Small intestine (tissue), 16 donors: ENCODE results near the gene TBXA2R. TPM values are rescaled to one million over a fixed set of nuclear protein-coding genes. Genes with fewer than 3 reads are reported as not detected.

ENCODE experiments used
- DNase-seq, 2 donors: peaks; one replicate each; pipeline versions ENCODE4 v3.0.0 to v3.0.0-alpha.2; 2013
- FAIRE-seq: peaks from 2 replicates; lab custom pipeline; 2012; peaks lifted over from hg19 to GRCh38; lab: Jason Lieb, UNC
- H3K27ac ChIP-seq, 3 donors: one replicate each; pipeline ENCODE4 v1.5.1; 2013; ENCODE audit warnings: low read length in 2 of 3, mild to moderate bottlenecking in 2 of 3, control low read depth in 1 of 3, inconsistent platforms in 1 of 3, low read depth in 1 of 3, moderate library complexity in 1 of 3
- H3K27me3 ChIP-seq, 3 donors: one replicate each; pipeline ENCODE4 v1.6.1; 2013; ENCODE audit warnings: low read length in 3 of 3, inconsistent platforms in 1 of 3; ENCODE audit not compliant: control insufficient read depth in 3 of 3, insufficient read depth in 3 of 3
- H3K36me3 ChIP-seq, 3 donors: one replicate each; pipeline ENCODE4 v1.6.1; 2013; ENCODE audit warnings: low read length in 3 of 3, inconsistent platforms in 1 of 3, low read depth in 1 of 3, mild to moderate bottlenecking in 1 of 3, moderate library complexity in 1 of 3; ENCODE audit not compliant: control insufficient read depth in 3 of 3, insufficient read depth in 2 of 3
- H3K4me1 ChIP-seq, 3 donors: one replicate each; pipeline ENCODE4 v1.6.1; 2013; ENCODE audit warnings: low read length in 2 of 3, inconsistent platforms in 1 of 3, low read depth in 1 of 3, mild to moderate bottlenecking in 1 of 3, moderate library complexity in 1 of 3; ENCODE audit not compliant: control insufficient read depth in 3 of 3, insufficient read depth in 2 of 3
- H3K4me3 ChIP-seq, 3 donors: one replicate each; pipeline ENCODE4 v1.5.1; 2013; ENCODE audit warnings: low read length in 3 of 3, control low read depth in 1 of 3, inconsistent platforms in 1 of 3, low read depth in 1 of 3, mild to moderate bottlenecking in 1 of 3, moderate library complexity in 1 of 3
- H3K9me3 ChIP-seq, 2 donors: one replicate each; pipeline ENCODE4 v1.6.1; 2013; ENCODE audit warnings: low read depth in 1 of 2, low read length in 1 of 2; ENCODE audit not compliant: control insufficient read depth in 2 of 2, insufficient read depth in 1 of 2
- WGBS, 3 donors: extraction: QIAGEN DNeasy Blood & Tissue Kit; methylation state at CpG; one replicate each; pipeline ENCODE4 v1.1.7; 2013; 5-methylcytosine and 5-hydroxymethylcytosine counted together
- long read RNA-seq, 10 donors: transcript quantifications; one replicate each; lab custom pipeline, GENCODE V29; 2026
- polyA plus RNA-seq, 4 donors: library from polyadenylated mRNA; stranded (reverse) in 3 of 4; unstranded in 1 of 4; fragments of 200-250 nt in 3 of 4; fragments of 120-200 nt in 1 of 4; gene quantifications; one replicate each; pipeline versions ENCODE4 v1.2.1 to v1.2.3, GENCODE V29; 2013
- donor health status: healthy with polysubstance abuse.
- donor health status: control.
- donor health status: control.
- donor health status: Bipolar disorder and iron deficiency.
- donor health status: healthy.

TBXA2R gene
- 1 to 10 TPM in 2 of 4 donors, not detected in 2; 1.2 to 2.1 TPM for polyA plus RNA-seq
- long read RNA-seq, donor 1, result 0 reads
- long read RNA-seq, donor 2, result 0 reads
- long read RNA-seq, donor 3, partial matches to known transcripts, result 0 of 1 reads
- long read RNA-seq, donor 3, other reads (novel, unspliced or antisense), result 0 of 1 reads
- long read RNA-seq, donor 4, result 0 reads
- long read RNA-seq, donor 5, result 0 reads
- long read RNA-seq, donor 6, result 0 reads
- long read RNA-seq, donor 7, partial matches to known transcripts, result 0 of 2 reads
- long read RNA-seq, donor 7, other reads (novel, unspliced or antisense), result 0 of 2 reads
- long read RNA-seq, donor 8, partial matches to known transcripts, result 0 of 1 reads
- long read RNA-seq, donor 8, other reads (novel, unspliced or antisense), result 0 of 1 reads
- long read RNA-seq, donor 9, result 0 reads
- long read RNA-seq, donor 10, partial matches to known transcripts, result 0 of 1 reads
- long read RNA-seq, donor 10, other reads (novel, unspliced or antisense), result 0 of 1 reads

DNA sequence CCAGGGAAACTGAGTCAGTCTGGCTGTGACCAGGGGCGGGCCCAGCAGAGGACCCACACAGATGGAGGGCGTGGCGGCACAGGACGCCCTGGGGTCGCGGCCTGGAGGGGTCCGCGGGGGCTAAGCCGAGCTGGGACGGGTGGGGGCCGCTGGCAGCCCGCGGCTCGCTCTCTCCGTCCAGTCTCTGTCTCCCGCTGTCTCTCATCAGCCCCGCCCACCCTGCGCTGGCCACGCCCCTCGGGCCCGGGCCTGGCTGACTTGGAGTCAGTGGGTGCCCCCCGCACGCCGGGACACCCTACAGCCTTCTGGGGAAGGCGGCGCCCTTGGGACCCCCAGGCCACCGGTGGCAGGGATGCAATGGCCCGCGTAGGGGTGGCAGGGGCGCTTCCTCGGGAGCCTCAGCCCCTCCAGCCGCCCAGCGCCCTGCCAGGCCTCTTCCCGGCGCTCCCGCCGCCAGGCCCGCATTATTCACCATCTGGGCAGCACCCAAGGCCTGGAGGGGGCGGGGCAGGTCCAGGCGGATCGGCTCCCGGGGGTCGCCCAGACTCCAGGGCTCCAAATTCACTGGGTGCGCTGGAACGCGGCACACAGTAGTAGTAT is at the start of gene TBXA2R:
TSS of gene TBXA2R (minus strand) at position 186 of the 600 bp plus-strand sequence. CDS start 6,241 bp downstream, outside the sequence.
- H3K27ac ChIP-seq, result peak within 1 kb of the TSS in 2 of 3 donors; percentile 5 to 58
- WGBS, 3 donors, result 3 to 6% (median 5%) methylated on average over 22 to 46 of the region's 46 CpGs
- H3K36me3 ChIP-seq, result peaks cover 0 to 19% (median 5%) of the 10 kb centered on the region in 3 donors
- H3K4me3 ChIP-seq, result peak within 1 kb of the TSS; percentile 6 to 44 (median 32)
- DNase-seq (peak in 1 of 2 donors; percentile 55), FAIRE-seq (no peak)
- H3K27me3 ChIP-seq, result peaks cover 0 to 38% (median 0%) of the 10 kb centered on the region in 3 donors
- peaks cover 0 to 13% (median 0%) of the 10 kb centered on the region in 3 donors for H3K4me1 ChIP-seq
- no peaks in the 10 kb centered on the region for H3K9me3 ChIP-seq

DNA sequence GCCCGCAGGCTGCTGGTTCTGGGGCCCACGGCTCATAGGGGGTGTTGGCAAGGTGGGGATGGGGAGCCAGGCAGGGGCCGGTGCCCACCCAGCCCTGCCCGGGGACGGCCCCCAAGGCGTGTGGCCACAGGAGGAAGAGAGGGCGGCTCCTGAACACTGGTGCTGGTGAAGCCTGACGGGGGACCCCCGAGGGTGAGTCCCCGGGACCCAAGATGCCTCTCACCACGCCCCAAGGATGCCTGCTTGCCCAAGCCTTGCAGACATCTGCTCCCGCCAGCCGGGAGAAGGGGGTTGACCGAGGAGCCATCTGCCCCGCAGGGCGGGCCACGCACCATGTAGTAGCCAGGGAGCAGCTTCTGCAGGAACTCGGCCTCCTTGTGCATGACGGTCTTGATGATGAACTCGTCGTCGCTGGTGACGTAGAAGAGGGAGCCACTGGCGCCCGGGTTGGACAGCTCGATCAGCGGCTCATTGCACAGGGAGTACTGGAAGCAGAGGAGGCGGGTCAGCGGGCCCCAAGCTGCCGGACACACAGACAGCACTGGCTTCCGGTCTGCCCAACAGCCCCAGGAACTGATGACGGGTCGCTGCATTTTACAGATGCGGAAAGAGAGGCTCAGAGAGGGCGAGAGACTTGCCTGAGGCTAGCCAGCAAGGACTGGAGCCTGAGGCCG is 49.5 kb upstream of the TBXA2R start:
- no peaks in the 10 kb centered on the region for H3K4me1 ChIP-seq
- no peak for FAIRE-seq
- H3K27me3 ChIP-seq, result no peaks in the 10 kb centered on the region
- H3K4me3 ChIP-seq, result no peak overlapping the region
- H3K9me3 ChIP-seq, result peaks cover 0 to 7% of the 10 kb centered on the region in 2 donors
- no peak overlapping the region for H3K27ac ChIP-seq
- DNase-seq, result no peak
- 89 to 93% (median 92%) methylated on average over 28 to 36 of the region's 36 CpGs for WGBS, 3 donors
- H3K36me3 ChIP-seq, result peaks cover 5 to 88% (median 20%) of the 10 kb centered on the region in 3 donors

DNA sequence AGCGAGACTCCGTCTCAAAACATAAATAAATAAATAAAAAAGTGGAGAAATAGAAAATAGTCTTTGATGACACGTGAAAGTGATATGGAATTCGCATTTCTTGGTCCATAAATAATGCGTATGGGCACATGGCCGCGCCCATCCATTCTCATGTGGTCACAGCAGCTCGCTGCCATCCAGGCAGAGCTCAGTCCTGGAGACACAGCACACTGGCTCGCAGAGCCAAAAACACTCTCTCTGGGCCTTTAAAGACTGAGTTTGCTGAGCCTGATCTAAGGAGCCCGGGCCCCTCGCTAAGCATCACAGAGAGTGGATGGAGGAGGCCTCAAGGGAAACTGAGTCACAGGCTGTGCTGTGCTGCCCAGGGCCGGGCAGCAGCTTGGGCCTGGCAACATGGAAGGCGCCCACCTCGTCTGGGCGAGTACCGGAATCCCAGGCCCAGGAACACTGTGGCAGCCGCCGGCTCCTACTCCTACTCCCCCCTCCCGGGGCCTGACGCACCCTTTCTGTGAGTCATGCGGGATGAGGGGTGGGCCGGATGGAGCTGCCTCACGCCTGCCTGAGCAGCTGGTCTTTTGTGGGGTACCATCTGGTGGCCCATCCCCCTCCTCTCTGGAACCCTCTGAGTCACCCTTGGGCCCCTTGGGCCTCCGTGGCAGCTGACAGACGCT is 48.9 kb upstream of the TBXA2R start:
- DNase-seq (peak in 1 of 2 donors; percentile 11), FAIRE-seq (no peak)
- H3K4me1 ChIP-seq, result no peaks in the 10 kb centered on the region
- WGBS, 3 donors, result 85 to 93% (median 92%) methylated on average over 23 to 25 of the region's 25 CpGs
- no peak overlapping the region for H3K27ac ChIP-seq
- no peaks in the 10 kb centered on the region for H3K27me3 ChIP-seq
- H3K4me3 ChIP-seq, result no peak overlapping the region
- H3K9me3 ChIP-seq, result peaks cover 0 to 7% of the 10 kb centered on the region in 2 donors
- H3K36me3 ChIP-seq, result peaks cover 5 to 86% (median 20%) of the 10 kb centered on the region in 3 donors

DNA sequence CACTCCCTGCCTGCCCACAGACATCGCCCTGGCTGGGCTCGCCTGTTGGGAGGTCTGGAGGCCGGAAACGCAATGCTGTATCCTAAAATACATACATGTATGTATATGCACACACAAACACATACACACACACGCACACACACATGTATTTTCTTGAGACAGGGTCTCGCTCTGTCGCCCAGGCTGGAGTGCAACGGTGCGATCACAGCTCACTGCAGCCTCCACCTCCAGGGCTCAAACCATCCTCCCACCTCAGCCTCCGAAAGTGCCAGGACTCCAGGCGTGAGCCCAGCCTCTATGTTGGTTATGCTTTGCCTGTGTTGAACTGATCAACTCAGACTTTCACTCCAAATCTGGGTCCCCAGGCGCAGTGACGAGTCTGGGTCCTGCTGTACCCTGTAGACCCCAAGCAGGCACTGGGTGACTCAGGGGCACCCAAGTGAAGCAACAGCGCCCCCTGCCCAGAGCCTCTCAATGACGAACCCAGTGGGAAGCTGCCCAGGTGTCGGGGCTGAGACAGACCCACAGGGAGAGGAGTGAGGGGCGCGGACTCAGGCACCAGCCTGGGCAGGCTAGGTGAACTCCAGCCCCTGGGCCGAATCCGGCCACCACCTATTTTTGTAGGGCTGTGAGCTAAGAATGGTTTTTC is 47.3 kb upstream of the TBXA2R start:
- H3K36me3 ChIP-seq, result peaks cover 5 to 83% (median 17%) of the 10 kb centered on the region in 3 donors
- no peak for DNase-seq
- WGBS, 3 donors, result 95 to 96% (median 96%) methylated on average over 20 of the region's 20 CpGs
- H3K9me3 ChIP-seq, result peaks cover 0 to 7% of the 10 kb centered on the region in 2 donors
- no peaks in the 10 kb centered on the region for H3K4me1 ChIP-seq
- no peak for FAIRE-seq
- H3K4me3 ChIP-seq, result no peak overlapping the region
- H3K27me3 ChIP-seq, result no peaks in the 10 kb centered on the region
- no peak overlapping the region for H3K27ac ChIP-seq

DNA sequence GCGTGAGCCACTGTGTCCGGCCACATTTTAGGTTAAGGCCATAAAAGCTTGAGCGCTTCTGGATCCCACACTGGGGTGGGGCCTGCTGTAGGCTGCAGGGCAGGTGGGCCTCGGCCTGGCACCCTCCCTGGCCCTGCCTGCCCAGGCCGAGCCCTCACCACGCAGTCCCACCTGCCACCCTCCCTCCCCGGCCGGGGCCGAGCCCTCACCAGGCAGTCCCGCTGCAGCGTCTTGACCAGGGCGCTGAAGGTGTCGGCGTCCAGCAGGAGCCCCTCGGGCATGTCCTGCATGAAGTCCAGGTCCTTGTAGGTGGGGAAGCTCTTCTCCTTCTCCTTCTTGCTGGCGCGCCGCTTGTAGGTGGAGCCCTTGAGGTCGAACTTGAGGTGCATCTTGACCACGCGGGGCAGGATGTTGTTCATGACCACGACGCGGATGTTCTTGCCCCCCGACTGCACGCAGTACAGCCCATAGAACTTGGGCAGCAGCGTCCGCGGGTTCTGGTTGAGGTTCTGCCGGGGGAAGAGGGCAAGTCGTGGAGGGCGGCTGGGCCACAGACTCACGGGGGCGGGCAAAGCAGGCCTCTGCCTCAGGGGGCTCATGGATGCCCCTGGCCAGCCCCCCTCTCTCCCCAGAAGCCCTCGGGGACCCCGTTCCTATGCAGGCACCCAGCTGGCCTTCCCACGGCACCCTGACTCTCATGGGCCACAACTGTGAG is 46.6 kb upstream of the TBXA2R start:
- DNase-seq, result no peak
- Histone ChIP-seq H3K27ac (no peak overlapping the region), H3K27me3 (no peaks in the 10 kb centered on the region), H3K36me3 (peaks cover 5 to 81% (median 22%) of the 10 kb centered on the region in 3 donors), H3K9me3 (peaks cover 0 to 7% of the 10 kb centered on the region in 2 donors), H3K4me3 (no peak overlapping the region), H3K4me1 (no peaks in the 10 kb centered on the region)
- FAIRE-seq, result no peak
- WGBS, 3 donors, result 87 to 92% (median 87%) methylated on average over 36 to 37 of the region's 37 CpGs

DNA sequence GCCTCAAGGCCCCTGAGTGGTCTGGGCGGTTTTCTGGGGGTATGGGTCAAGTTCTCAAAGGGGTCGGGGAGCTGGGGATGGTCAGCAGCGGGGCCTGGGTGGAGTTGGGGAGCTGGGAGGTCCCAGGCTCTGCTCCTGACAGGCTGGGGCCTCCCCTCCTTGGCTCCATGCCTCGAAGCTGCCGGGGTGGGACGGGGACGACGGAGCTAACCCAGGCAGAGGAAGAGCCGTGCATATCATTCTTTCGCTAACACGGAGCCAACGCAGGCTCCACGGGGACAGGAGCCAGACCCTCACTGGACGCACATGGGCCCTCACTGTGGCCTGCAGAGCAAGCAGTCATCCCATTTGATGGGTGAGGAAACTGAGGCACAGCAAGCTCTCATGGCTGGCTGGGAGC is 45.7 kb upstream of the TBXA2R start:
- 94 to 96% (median 96%) methylated on average over 14 of the region's 14 CpGs for WGBS, 3 donors

DNA sequence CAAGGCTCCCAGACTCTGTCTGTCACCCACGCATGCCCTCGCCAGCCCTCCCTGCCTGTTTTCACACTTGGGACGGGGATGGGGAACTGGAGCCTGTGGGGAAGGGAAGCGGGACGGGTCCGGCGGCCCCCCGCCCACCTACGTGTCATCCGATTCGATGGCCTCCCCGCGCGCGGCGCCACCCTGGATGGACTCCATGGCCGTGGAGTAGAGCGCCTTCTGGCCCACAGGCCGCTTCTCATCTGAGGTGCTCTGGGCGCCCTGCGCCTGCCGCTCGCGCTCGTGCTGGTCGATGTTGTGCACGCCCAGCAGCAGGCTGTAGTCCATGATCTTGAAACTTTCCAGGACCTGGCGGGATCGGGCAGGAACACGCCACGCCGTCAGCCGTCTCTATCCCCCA is 45.0 kb upstream of the TBXA2R start:
- Histone ChIP-seq H3K36me3 (peaks cover 0 to 77% (median 17%) of the 10 kb centered on the region in 3 donors), H3K4me1 (no peaks in the 10 kb centered on the region), H3K27ac (no peak overlapping the region), H3K4me3 (no peak overlapping the region), H3K27me3 (no peaks in the 10 kb centered on the region), H3K9me3 (no peaks in the 10 kb centered on the region)
- FAIRE-seq (no peak), DNase-seq (no peak)
- 96 to 98% (median 98%) methylated on average over 32 to 33 of the region's 33 CpGs for WGBS, 3 donors

More for the DNA sequence above, 45.7 kb upstream of the TBXA2R start:
- no peaks in the 10 kb centered on the region for H3K4me1 ChIP-seq
- no peaks in the 10 kb centered on the region for H3K27me3 ChIP-seq
- H3K4me3 ChIP-seq, result no peak overlapping the region
- H3K36me3 ChIP-seq, result peaks cover 5 to 79% (median 21%) of the 10 kb centered on the region in 3 donors
- FAIRE-seq, result no peak
- peaks cover 0 to 6% of the 10 kb centered on the region in 2 donors for H3K9me3 ChIP-seq
- H3K27ac ChIP-seq, result no peak overlapping the region
- no peak for DNase-seq
